H1 (cell line): ENCODE measurements around the gene SVIL. TPM values are rescaled to one million over a fixed set of nuclear protein-coding genes. Genes with fewer than 3 reads are reported as not detected.

ENCODE experiments used
- CTCF ChIA-PET: fragments of 300-600 bp; sonication (Branson Sonifier 250); formaldehyde crosslinking; loops from one replicate; lab custom pipeline; 2021; ENCODE audit not compliant: partially characterized antibody; lab: Charles Lee
- POLR2A ChIA-PET: fragments of 300-600 bp; sonication (Branson Sonifier 250); formaldehyde crosslinking; loops from one replicate; lab custom pipeline; 2021; ENCODE audit warnings: inconsistent platforms; ENCODE audit not compliant: partially characterized antibody; lab: Charles Lee
- DNase-seq, 2 experiments: peaks; one replicate each; pipeline versions ENCODE4 v3.0.0 to v3.0.0-alpha.2; 2010 to 2022; ENCODE audit warnings: low spot score in 2 of 2, low read depth in 1 of 2, mixed read lengths in 1 of 2
- FAIRE-seq: peaks from 2 replicates; lab custom pipeline; 2011; peaks lifted over from hg19 to GRCh38; lab: Jason Lieb, UNC
- H2AFZ ChIP-seq: 2 replicates; pipeline ENCODE4 v1.8.1; 2012; ENCODE audit warnings: low read length, inconsistent platforms
- H2AK5ac ChIP-seq: 2 replicates; pipeline ENCODE4 v1.6.1; 2013; ENCODE audit warnings: low read depth, low read length
- H2BK120ac ChIP-seq: replicated peaks from 2 replicates; pipeline ENCODE3; 2013; ENCODE audit warnings: low read depth, low read length, inconsistent platforms
- H2BK12ac ChIP-seq: 2 replicates; pipeline ENCODE4 v1.6.1; 2013; ENCODE audit warnings: low read depth, low read length
- H2BK15ac ChIP-seq: 2 replicates; pipeline ENCODE4 v1.6.1; 2013; ENCODE audit warnings: low read length
- H2BK20ac ChIP-seq: 2 replicates; pipeline ENCODE4 v1.6.1; 2013; ENCODE audit warnings: low read length
- H2BK5ac ChIP-seq: 2 replicates; pipeline ENCODE4 v1.6.1; 2013; ENCODE audit warnings: low read depth, low read length
- H3K14ac ChIP-seq: 2 replicates; pipeline ENCODE4 v1.6.1; 2013; ENCODE audit warnings: inconsistent platforms; ENCODE audit not compliant: insufficient read length
- H3K18ac ChIP-seq: 2 replicates; pipeline ENCODE4 v1.6.1; 2013; ENCODE audit warnings: low read length; ENCODE audit errors: extremely low read depth
- H3K23ac ChIP-seq: 2 replicates; pipeline ENCODE4 v1.6.1; 2013; ENCODE audit warnings: inconsistent platforms; ENCODE audit not compliant: insufficient read length
- H3K23me2 ChIP-seq: 2 replicates; pipeline ENCODE4 v1.6.1; 2013; ENCODE audit warnings: low read depth, low read length
- H3K27ac ChIP-seq: 2 replicates; pipeline ENCODE4 v1.6.1; 2011; ENCODE audit warnings: low read depth, low read length, inconsistent platforms
- H3K27me3 ChIP-seq, 4 experiments: replicated peaks in 1 of 4; 1 replicate in 1 of 4; 2 replicates in 3 of 4; pipeline versions ENCODE4 v1.6.1 to v1.8.1; 2011 to 2013; ENCODE audit warnings: low read length in 3 of 4, mild to moderate bottlenecking in 3 of 4, inconsistent platforms in 2 of 4, mixed read lengths in 2 of 4, moderate library complexity in 1 of 4; ENCODE audit not compliant: control insufficient read depth in 3 of 4, insufficient read depth in 3 of 4; ENCODE audit errors: extremely low read depth in 1 of 4
- H3K36me3 ChIP-seq, 4 experiments: 2 replicates each; pipeline versions ENCODE4 v1.6.1 to v1.8.1; 2011 to 2013; ENCODE audit warnings: mild to moderate bottlenecking in 4 of 4, low read length in 3 of 4, moderate library complexity in 2 of 4, control low read depth in 1 of 4, inconsistent platforms in 1 of 4; ENCODE audit not compliant: insufficient read depth in 4 of 4, control insufficient read depth in 2 of 4
- H3K4ac ChIP-seq: replicated peaks from 2 replicates; pipeline ENCODE3; 2013; ENCODE audit warnings: low read length, low read depth, mixed read lengths, inconsistent platforms; ENCODE audit not compliant: insufficient read length
- H3K4me1 ChIP-seq, 4 experiments: replicated peaks in 1 of 4; 1 replicate in 1 of 4; 2 replicates in 3 of 4; pipeline versions ENCODE4 v1.6.1 to v1.8.1; 2011 to 2013; ENCODE audit warnings: low read length in 3 of 4, inconsistent platforms in 2 of 4, mixed read lengths in 1 of 4; ENCODE audit not compliant: insufficient read depth in 4 of 4, control insufficient read depth in 3 of 4
- H3K4me2 ChIP-seq, 2 experiments: 2 replicates each; pipeline versions ENCODE4 v1.6.1 to v1.8.1; 2011 to 2013; ENCODE audit warnings: low read depth in 2 of 2, low read length in 2 of 2, control low read depth in 1 of 2, inconsistent platforms in 1 of 2, mild to moderate bottlenecking in 1 of 2; ENCODE audit not compliant: insufficient read depth in 1 of 2
- H3K4me3 ChIP-seq, 4 experiments: fragments of 200-600, 300-600 bp in 1 of 4; sonication (generic), shearing (Covaris generic), sonication (Bioruptor Twin) in 1 of 4; 2 replicates each; pipeline versions ENCODE4 v1.5.1 to v1.8.1; 2011 to 2016; ENCODE audit warnings: low read length in 4 of 4, low read depth in 3 of 4, control low read depth in 2 of 4, inconsistent platforms in 2 of 4, mild to moderate bottlenecking in 2 of 4, mixed read lengths in 1 of 4, moderate library complexity in 1 of 4; ENCODE audit not compliant: insufficient read depth in 2 of 4; ENCODE audit errors: extremely low read depth in 1 of 4
- H3K56ac ChIP-seq: replicated peaks from 2 replicates; pipeline ENCODE3; 2013; ENCODE audit warnings: low read depth, mild to moderate bottlenecking, mixed read lengths, low read length, inconsistent platforms; ENCODE audit not compliant: insufficient read length
- H3K79me1 ChIP-seq: 2 replicates; pipeline ENCODE4 v1.6.1; 2013; ENCODE audit warnings: low read depth, low read length, control low read depth
- H3K79me2 ChIP-seq, 2 experiments: 2 replicates each; pipeline versions ENCODE4 v1.6.1 to v1.8.1; 2012 to 2013; ENCODE audit warnings: low read length in 2 of 2, mild to moderate bottlenecking in 2 of 2, inconsistent platforms in 1 of 2; ENCODE audit not compliant: insufficient read depth in 2 of 2, control insufficient read depth in 1 of 2
- H3K9ac ChIP-seq, 4 experiments: replicated peaks in 1 of 4; 1 replicate in 1 of 4; 2 replicates in 3 of 4; pipeline versions ENCODE4 v1.6.1 to v1.8.1; 2011 to 2013; ENCODE audit warnings: low read depth in 3 of 4, low read length in 3 of 4, control low read depth in 2 of 4, mild to moderate bottlenecking in 2 of 4, moderate library complexity in 2 of 4, inconsistent platforms in 1 of 4; ENCODE audit errors: extremely low read depth in 1 of 4
- H3K9me3 ChIP-seq, 2 experiments: 2 replicates each; pipeline versions ENCODE4 v1.6.1 to v1.8.1; 2012 to 2013; ENCODE audit warnings: mild to moderate bottlenecking in 2 of 2, moderate library complexity in 2 of 2, control low read depth in 1 of 2, inconsistent platforms in 1 of 2, low read depth in 1 of 2, low read length in 1 of 2, mixed read lengths in 1 of 2; ENCODE audit not compliant: insufficient read depth in 2 of 2
- H4K20me1 ChIP-seq, 2 experiments: replicated peaks in 1 of 2; 2 replicates each; pipeline versions ENCODE3 to v1.8.1; 2011 to 2013; ENCODE audit warnings: inconsistent platforms in 2 of 2, low read length in 2 of 2, mild to moderate bottlenecking in 1 of 2; ENCODE audit not compliant: insufficient read depth in 2 of 2, control insufficient read depth in 1 of 2
- H4K5ac ChIP-seq: 2 replicates; pipeline ENCODE4 v1.6.1; 2013; ENCODE audit warnings: low read length, low read depth, mixed read lengths, inconsistent platforms; ENCODE audit not compliant: insufficient read length
- H4K8ac ChIP-seq: 2 replicates; pipeline ENCODE4 v1.8.0; 2013; ENCODE audit warnings: mild to moderate bottlenecking, moderate library complexity, low read length, inconsistent platforms; ENCODE audit not compliant: insufficient read depth; ENCODE audit errors: extremely low read depth
- H4K91ac ChIP-seq: replicated peaks from 2 replicates; pipeline ENCODE3; 2013; ENCODE audit warnings: low read length, mixed read lengths, inconsistent platforms; ENCODE audit not compliant: insufficient read length
- BCL11A ChIP-seq, 2 experiments: IDR thresholded peaks; one replicate each; pipeline ENCODE4 v1.6.1; 2011; ENCODE audit warnings: low read depth in 2 of 2, low read length in 2 of 2, mild to moderate bottlenecking in 2 of 2
- CHD1 ChIP-seq: IDR thresholded peaks from 2 replicates; pipeline ENCODE4 v1.6.1; 2012; ENCODE audit warnings: low read depth, low read length, improper control_type of control experiment
- FOSL1 ChIP-seq: IDR thresholded peaks from 2 replicates; pipeline ENCODE4 v1.6.1; 2011; ENCODE audit warnings: mild to moderate bottlenecking, low read depth, low read length, moderate library complexity; ENCODE audit not compliant: insufficient read depth
- GABPA ChIP-seq: IDR thresholded peaks from 2 replicates; pipeline ENCODE4 v1.6.1; 2011; ENCODE audit warnings: mild to moderate bottlenecking, low read length, moderate library complexity, borderline replicate concordance; ENCODE audit not compliant: insufficient read depth
- KDM1A ChIP-seq: fragments of 200-600, 300-600 bp; sonication (generic); IDR thresholded peaks from 2 replicates; pipeline ENCODE4 v1.7.1; 2016; ENCODE audit warnings: mild to moderate bottlenecking, low read length, borderline replicate concordance
- MAFK ChIP-seq: IDR thresholded peaks from 2 replicates; pipeline ENCODE4 v1.6.1; 2012; ENCODE audit warnings: low read depth, mild to moderate bottlenecking, improper control_type of control experiment, low read length
- PHF8 ChIP-seq: fragments of 200-600 bp; sonication (generic); conservative IDR thresholded peaks from 2 replicates; pipeline ENCODE4 v1.7.1; 2012; ENCODE audit warnings: low read depth, mild to moderate bottlenecking, inconsistent platforms, low read length, moderate library complexity
- RAD21 ChIP-seq, 2 experiments: IDR thresholded peaks in 1 of 2; conservative IDR thresholded peaks in 1 of 2; 2 replicates each; pipeline ENCODE4 v1.6.1; 2011; ENCODE audit warnings: low read depth in 2 of 2, low read length in 2 of 2, improper control_type of control experiment in 1 of 2, inconsistent platforms in 1 of 2, mild to moderate bottlenecking in 1 of 2, moderate library complexity in 1 of 2
- SP2 ChIP-seq: IDR thresholded peaks from 2 replicates; pipeline ENCODE4 v1.6.1; 2012; ENCODE audit warnings: mild to moderate bottlenecking, low read length, inconsistent platforms
- TEAD4 ChIP-seq: IDR thresholded peaks from 2 replicates; pipeline ENCODE4 v1.6.1; 2012; ENCODE audit warnings: low read depth, low read length, inconsistent platforms, mixed read lengths
- ZNF274 ChIP-seq: IDR thresholded peaks from 2 replicates; pipeline ENCODE4 v1.7.0; 2012; ENCODE audit warnings: low read length, borderline replicate concordance; ENCODE audit errors: extremely low read depth
- WGBS, 2 experiments: shearing (Covaris generic) in 1 of 2; methylation state at CpG; one replicate each; pipeline versions ENCODE4 v1.1.6 to v1.1.7; 2013 to 2015; ENCODE audit warnings: low lambda C conversion rate in 2 of 2, mixed read lengths in 2 of 2, inconsistent platforms in 1 of 2, low coverage in 1 of 2, missing lambda C conversion rate in 1 of 2; ENCODE audit not compliant: insufficient replicate concordance in 2 of 2, insufficient coverage in 1 of 2, insufficient read length in 1 of 2; ENCODE audit errors: extremely low coverage in 1 of 2, missing lambda C conversion rate in 1 of 2; 5-methylcytosine and 5-hydroxymethylcytosine counted together
- polyA plus RNA-seq, 7 experiments: library from polyadenylated mRNA; depleted of rRNA in 3 of 7; stranded (reverse) in 5 of 7; unstranded in 2 of 7; fragments of >200 nt in 5 of 7; fragments of 200-250 nt in 2 of 7; gene quantifications; 1 replicate in 5 of 7; 2 replicates in 1 of 7; 4 replicates in 1 of 7; pipeline versions ENCODE4 v1.2.1 to v1.2.3, GENCODE V29; 2011 to 2013; ENCODE audit warnings: missing spikeins in 2 of 7, mixed read lengths in 2 of 7
- total RNA-seq: library from RNA; stranded (reverse); fragmentation: NEBNext Ultra II Directional; extraction: Animal tissue kit (Norgen Biotek cat#: 25700); gene quantifications from 2 replicates; pipeline ENCODE4 v1.2.1, GENCODE V29; 2021

The SVIL gene
- total and polyA plus RNA-seq, 2 of the 8 experiments (the other 6 are each of a cell fraction or from before 2014, with no cell fraction given), result 4.7 to 15.4 TPM

- no peak for FAIRE-seq
- POLR2A ChIA-PET, result no interaction called here
- H3K27ac ChIP-seq, result no peak overlapping the region
These were observed 79.6 kb downstream of the SVIL start for GRCh38 chr10:29555091-29555745.

More at GRCh38 chr10:29555091-29555745, 79.6 kb downstream of the SVIL start:
- H3K27me3 ChIP-seq, result no peaks in the 10 kb centered on the region
- no peak overlapping the region for H3K4ac ChIP-seq
- DNase-seq, result no peak
- TF ChIP-seq CHD1, result no peak
- TF ChIP-seq FOSL1, result no peak
- TF ChIP-seq KDM1A, result no peak
- no peak for TF ChIP-seq PHF8
- no peak for TF ChIP-seq BCL11A (IDR thresholded peaks at IDR 0.05; ENCODE audit: low read depth in 2 of 2, low read length in 2 of 2)
- TF ChIP-seq GABPA, result no peak
- TF ChIP-seq RAD21 (IDR thresholded peaks at IDR 0.05 in 1 of 2, conservative IDR thresholded peaks at IDR 0.05 in 1 of 2; ENCODE audit: low read depth in 2 of 2, low read length in 2 of 2), result no peak
- TF ChIP-seq ZNF274, result no peak
- no peak for TF ChIP-seq MAFK
- TF ChIP-seq SP2, result no peak
- no peak for TF ChIP-seq TEAD4
- no peak overlapping the region for H3K18ac ChIP-seq
- H4K91ac ChIP-seq, result no peak overlapping the region
- no peak overlapping the region for H3K14ac ChIP-seq
- H3K4me2 ChIP-seq, result no peak overlapping the region
- no peaks in the 10 kb centered on the region for H3K79me1 ChIP-seq
- H3K9me3 ChIP-seq, result no peaks in the 10 kb centered on the region
- no peak overlapping the region for H2AFZ ChIP-seq
- H4K5ac ChIP-seq, result no peak overlapping the region
- peaks cover 0 to 8% (median 5%) of the 10 kb centered on the region in 4 experiments; a peak in 3 of 7 replicates for H3K4me1 ChIP-seq
- peaks cover 0 to 4% (median 0%) of the 10 kb centered on the region in 4 experiments; a peak in 2 of 8 replicates for H3K36me3 ChIP-seq
- no peak overlapping the region for H2AK5ac ChIP-seq
- no peak overlapping the region for H2BK5ac ChIP-seq
- no peak overlapping the region for H3K9ac ChIP-seq
- no peaks in the 10 kb centered on the region for H3K23me2 ChIP-seq
- H2BK15ac ChIP-seq, result no peak overlapping the region
- no peaks in the 10 kb centered on the region for H3K79me2 ChIP-seq
- CTCF ChIA-PET, result interaction anchor here (0.7 to 5.6 kb wide), 13 partner anchors 8 to 331 kb away, joined by 3 to 32 read pairs (median 5); no protein-coding TSS in a partner anchor
- no peak overlapping the region for H3K23ac ChIP-seq
- no peak overlapping the region for H3K56ac ChIP-seq
- H3K4me3 ChIP-seq, result no peak overlapping the region
- no peak overlapping the region for H2BK120ac ChIP-seq
- H4K20me1 ChIP-seq, result peaks cover 0 to 2% of the 10 kb centered on the region in 2 experiments
- no peak overlapping the region for H2BK20ac ChIP-seq
- no peak overlapping the region for H2BK12ac ChIP-seq
- WGBS, 2 experiments, result 84% methylated on average over 6 of the region's 6 CpGs; no CpG with 5 or more reads in 1 of the 2 experiments
- H4K8ac ChIP-seq, result no peak overlapping the region
